HG03280 (cell line): ENCODE data around the gene PGLYRP1.

ENCODE experiments used
- ATAC-seq: cut with Tn5 transposase; IDR thresholded peaks from one replicate; pipeline ENCODE4 v1.9.1; 2021; ENCODE audit warnings: mild to moderate bottlenecking, moderate library complexity; ENCODE audit not compliant: unreplicated experiment

PGLYRP1 gene

DNA sequence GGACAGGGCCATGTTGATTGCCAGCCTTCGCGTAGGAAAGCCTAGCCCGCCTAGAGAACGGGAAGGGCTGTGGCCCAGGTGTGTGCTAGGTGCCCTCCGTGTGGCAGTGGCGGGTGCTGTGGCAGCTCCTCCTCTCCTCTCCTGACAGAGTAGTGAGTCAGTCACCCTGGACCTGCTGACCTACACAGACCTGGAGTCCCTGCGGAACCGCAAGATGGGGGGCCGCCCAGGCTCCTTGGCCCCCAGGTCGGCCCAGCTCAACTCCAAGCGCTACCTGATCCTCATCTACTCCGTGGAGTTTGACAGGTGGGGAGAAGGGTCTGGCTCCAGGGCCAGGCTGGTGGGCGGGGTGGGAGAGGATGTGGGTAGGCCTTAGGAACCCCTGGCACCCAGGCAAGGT is 16.4 kb downstream of the PGLYRP1 start:
- ATAC-seq, result no peak

DNA sequence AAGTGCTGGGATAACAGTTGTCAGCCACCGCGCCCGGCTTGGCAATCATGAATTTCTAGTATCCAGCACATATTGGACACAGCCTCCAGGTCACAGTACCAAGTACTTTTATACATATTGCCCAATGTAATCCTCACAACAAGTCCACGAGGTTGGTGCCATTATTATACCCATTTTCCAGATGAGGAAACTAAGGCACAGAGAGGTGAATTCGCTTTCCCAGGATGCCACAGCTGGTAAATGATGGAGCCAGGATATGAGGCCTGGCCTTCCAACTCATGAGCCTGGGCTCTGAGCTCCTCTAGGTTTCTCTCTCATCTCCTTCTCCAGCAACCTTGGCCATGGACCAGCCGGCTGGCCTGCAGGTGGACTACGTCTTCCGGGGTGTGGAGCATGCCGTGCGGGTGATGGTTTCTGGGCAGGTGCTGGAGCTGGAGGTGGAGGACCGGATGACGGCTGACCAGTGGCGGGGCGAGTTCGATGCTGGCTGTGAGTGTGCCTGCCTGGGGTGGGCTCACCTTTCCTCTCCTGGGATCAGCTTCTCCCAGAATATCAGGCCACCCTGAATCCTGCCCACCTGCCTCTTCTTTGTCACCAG is 20.1 kb downstream of the PGLYRP1 start:
- no peak for ATAC-seq

DNA sequence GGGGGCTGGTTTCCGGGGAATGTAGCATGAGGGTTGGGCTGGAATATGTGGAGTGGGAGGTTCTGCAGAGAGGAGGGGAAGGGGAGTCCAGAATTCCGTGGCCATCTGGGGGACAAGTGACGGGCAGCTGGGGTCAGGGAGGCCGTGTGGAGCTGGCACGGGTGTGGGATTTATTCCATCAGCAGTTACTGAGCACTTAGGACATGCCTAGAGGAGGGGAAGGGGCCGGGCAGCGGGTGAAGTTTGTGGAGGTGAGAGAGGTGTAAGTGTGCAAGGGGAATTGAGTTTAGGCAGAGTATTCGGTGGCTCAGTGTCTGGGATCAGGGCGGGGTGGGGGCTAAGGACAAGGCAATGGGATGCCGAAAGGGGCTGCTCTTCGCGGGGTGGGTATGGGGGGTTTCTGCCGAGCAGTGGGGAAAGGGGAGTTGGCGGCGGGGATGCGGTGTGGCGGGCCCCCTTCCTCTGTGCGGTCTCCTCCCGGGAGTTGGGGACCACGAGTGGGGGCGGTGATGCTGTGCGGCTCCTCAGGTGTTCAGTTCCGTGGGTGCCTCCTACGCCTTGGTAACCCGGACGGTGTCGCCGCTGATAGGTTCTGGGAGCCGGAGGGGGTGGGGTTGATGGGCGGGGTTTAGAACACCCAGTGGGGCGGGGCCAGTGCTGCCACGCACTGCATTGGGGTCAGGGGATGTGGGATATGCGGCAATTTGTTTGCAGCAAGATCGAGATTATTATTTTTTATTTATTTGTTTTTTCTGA is 22.2 kb downstream of the PGLYRP1 start:
- peak; percentile 78 for ATAC-seq

DNA sequence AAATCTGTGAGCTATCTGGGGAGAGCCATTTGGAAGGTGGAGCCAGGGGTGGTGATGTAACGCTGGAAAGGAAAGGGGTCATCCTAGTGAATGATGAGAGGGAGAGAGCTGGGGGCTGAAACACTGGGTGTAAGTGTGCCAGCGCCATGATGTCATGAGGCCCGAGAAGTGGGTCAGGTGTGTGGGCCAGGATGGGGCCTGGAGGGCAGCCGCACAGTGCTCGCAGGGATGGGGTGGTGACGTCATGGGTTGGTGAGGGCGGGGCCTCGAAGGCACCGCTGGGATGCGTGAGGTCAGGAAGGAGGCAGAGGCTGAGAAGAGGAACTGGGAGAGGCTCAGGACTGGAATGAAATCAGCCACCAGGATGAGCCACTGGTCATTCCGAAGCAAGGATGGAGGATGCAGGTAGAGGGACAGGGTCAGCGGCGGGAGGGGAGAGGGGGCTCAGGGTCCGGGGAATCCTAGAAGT is 23.2 kb downstream of the PGLYRP1 start:
- ATAC-seq, result no peak

DNA sequence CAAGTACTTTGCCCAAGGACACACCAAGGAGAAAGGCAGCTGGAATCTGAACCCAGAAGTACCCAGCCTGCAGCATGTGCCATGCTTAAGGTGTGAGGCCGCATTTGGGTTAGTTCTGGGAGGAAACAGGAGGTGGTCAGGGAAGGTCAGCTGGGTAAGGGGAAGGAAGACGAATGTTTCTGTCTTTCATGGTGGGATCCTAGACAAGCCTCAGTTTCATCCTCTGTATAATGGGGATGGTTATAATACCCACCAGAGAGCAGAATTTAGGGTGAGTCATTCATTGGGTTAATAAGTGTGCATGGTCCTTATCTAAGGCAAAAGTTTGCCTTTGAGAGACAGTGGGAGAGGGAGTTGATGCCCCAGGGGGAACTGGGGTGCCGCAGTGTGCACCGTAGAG is 24.0 kb downstream of the PGLYRP1 start:
- ATAC-seq, result no peak

DNA sequence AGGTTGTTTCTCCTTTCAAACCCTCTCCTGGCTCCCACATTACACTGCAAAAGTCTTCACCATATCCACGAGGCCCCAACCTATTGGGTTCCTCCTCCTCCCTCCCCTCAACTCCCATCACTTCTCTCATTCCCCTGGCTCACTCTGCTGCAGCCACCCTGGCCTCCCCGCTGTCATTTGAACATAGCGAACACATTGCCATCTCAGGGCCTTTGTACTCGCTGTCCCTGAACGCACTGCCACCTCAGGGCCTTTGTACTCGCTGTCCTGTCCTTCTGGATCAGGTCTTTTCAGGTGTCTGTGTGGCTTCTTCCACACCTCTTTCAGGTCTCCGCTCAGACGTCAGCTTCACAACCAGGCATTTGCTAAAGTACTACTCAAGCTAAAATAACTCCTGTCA is 25.9 kb downstream of the PGLYRP1 start:
- ATAC-seq, result no peak

DNA sequence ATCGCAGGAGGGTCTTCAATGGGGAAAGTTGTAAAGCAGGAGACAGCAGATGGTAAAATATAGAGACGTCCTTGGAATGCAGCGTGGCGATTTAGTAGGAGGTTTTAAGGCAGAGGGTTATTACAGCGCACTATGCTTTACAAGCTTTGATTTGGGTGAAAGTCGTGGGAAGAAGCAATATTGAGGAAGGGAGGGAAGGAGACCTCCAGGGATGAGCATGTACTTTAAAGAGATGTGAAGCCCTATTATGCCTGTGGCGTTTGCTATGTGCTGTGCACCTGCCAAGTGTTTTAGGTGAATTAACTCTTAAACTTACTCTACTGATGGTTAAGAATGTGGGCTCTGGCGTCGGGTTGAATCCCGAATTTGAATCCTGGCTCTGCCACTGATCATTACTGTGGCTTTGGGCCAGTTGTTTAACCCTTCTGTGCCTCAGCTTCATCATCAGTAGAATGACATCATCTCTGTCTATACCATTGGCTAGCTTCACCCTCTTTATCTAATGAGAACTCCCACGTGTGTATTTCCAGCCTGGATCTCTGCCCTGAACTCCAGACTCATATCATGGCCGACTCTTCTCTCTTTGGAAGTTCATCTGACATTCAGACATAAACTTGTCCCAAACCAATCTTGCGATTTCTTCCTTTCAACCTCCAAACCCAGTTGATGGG is 27.0 kb downstream of the PGLYRP1 start:
- ATAC-seq, result no peak

DNA sequence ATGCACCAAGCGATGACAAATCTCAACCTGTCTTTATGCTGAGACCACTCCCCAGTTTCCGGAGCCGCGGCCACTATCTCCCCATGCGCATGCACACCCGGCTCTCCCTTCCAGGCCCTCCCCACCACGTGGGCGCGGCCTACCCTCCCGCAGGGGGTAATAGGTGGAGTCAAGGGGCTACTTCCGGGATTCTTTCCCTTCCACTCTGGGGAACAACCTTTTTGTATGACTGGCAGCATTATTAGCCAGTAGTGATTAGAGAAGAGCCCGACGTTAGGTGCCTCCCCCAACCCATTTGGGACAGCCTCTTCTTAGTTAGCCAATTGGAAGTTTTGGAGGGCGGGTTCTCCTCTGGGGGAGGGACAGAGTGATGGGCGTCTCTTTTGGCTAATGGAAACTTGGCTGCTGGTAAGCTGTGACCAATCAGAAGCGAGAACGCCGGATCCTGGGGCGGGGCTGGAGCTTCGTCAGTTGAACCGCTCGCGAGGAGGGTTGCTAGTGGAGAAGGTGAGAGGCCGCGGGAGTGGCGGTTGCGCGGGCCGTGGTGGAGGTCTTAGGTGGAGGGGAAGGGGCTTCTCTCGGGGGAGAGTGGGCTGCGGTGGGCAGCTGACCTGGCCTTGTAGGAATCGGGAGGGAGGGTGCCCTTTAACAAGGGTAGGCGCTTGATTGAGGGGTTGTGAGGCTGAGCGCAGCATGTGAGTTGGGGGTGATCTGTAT is 27.7 kb downstream of the PGLYRP1 start, which contains the start of gene CCDC61:
CCDC61 (plus strand) TSS at position 470 of the 717 bp plus-strand sequence. CDS start 7,552 bp downstream, outside the sequence.
- peak; percentile 97 for ATAC-seq

GRCh38 chr19:45994456-45994997 is 28.3 kb downstream of the PGLYRP1 start:
- peak; percentile 4 for ATAC-seq

DNA sequence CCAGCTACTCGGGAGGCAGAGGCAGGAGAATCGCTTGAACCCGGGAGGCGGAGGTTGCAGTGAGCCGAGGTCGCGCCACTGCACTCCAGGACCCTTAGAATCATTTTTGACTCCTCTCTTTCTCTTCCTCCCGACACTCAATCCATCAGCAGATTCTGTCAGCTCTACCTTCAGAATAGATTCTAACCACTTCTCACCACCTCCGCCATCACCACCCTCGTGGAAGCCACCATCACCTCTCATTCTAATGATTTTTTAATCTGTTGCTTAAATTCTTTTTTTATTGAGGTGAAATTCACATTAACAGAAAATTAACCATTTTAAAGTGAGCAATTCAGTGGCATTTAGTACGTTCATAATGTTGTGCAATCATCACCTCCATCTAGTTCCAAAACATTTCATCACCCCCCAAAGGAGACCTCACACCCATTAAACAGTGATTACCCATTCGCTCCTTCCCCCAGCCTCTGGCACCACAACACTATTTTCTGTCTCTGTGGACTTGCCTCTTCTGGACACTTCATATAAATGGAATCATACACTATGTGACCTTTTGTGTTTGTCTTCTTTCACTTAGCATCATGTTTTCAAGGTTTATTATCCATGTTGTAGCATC is 32.6 kb downstream of the PGLYRP1 start:
- no peak for ATAC-seq

- ATAC-seq, result no peak
These were observed 37.5 kb downstream of the PGLYRP1 start for GRCh38 chr19:45985321-45985720.

DNA sequence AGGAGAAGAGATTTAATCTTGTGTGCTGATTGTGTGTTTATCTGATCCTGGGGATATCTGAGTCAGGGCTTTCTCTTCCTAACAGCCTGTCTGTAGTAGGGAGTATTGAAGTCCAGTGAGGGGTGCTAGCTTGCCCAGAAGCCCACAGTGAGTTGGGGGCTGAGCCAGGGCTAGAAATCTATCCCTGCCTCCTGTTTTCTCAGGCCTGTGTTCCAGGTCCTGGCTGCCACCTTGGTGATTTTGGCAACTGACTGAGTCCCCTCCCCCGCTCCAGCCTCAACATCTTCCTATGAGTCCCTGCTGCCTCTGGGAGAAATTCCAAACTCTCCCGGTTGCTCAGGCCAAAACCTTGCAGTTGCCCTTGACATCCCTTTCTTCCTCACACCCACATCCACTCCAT is 41.5 kb downstream of the PGLYRP1 start:
- ATAC-seq, result no peak

DNA sequence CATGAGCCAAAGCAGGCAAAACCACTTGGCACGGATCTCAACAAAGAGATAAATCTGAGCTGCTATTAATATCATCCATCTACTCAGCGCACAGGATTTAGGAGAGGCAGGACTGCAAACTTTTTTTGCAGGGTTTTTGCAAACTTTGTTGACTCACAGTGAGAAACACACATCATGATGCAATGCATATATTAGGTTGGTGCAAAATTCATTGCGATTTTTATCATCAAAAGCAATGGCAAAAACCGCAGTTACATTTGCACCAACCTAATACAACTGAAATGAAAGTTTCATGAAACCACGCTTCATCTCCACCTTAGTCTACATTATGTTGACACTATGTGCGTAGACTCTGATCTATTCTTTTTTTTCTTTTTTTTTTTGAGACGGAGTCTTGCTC is 44.7 kb downstream of the PGLYRP1 start:
- ATAC-seq, result no peak

DNA sequence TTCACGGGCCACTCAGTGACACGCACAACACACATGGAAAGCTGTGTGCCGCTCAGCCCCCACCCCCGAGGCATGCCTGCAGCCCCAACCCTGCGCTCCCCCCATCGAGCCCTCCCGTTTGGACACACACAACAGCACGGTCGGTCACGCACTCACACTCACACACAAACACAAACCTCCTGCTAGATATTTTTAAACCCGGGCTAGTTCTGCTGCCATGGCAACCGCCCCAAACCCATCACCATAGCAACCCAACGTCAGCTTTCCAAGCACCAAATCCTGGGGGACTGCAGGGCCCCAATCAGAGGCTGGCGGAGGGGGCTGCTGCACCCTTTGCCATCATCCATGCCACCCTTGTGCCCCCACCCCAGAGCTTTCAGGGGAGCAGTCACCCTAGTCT is 46.7 kb downstream of the PGLYRP1 start:
- no peak for ATAC-seq

- ATAC-seq, result no peak
These were observed 47.4 kb downstream of the PGLYRP1 start for GRCh38 chr19:45975306-45976070.

DNA sequence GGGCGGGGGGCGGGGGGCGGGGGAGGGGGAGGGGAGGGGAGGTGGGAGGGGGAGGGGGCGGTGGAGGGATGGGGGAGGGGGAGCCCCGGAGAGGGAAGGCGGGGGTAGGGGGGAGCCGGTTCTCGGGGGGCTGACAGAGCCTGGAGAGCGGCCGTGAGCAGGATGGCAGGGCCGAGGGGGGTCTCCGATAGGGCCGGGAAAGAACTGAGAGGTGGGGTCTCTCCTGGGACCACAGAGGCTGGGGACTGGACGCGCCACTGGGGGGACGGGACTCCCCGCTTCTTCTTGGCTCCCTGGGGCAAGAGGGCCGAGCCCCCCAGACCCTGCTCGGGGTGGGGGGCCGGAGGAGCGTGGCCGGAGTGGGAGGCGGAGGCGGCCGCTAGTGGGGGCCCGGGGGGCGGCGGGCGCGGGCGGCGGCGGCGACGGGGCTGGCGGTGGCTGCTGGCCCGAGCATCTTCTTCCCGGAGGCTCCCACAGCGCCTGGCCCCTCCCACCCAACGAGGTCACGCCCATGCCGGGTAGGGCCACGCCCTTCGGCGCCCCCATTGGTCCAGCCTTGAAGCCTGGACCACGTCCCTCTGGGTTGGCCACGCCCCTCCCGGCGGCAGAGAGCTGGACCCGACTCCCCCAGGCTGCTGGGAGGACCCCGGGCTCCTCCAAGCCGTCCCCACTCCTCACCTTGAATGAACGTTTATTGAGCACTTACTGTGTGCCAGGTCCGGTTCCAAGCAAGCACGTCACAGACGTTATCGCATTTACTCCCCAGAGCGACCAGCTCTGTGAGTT is 49.1 kb downstream of the PGLYRP1 start, which contains the start of gene NOVA2:
NOVA2 (minus strand) TSS at position 313 of the 786 bp plus-strand sequence. CDS start 514 bp downstream, outside the sequence.
- no peak for ATAC-seq

- ATAC-seq, result no peak
These were observed 49.8 kb downstream of the PGLYRP1 start for GRCh38 chr19:45972947-45973540.
